NCI-H2171 (cell line): Measurements from ENCODE around the gene CACNG1.

Experiments
- DNase-seq: peaks from one replicate; lab custom pipeline; 2025; lab: John Stamatoyannopoulos, UW

CACNG1 gene

DNA sequence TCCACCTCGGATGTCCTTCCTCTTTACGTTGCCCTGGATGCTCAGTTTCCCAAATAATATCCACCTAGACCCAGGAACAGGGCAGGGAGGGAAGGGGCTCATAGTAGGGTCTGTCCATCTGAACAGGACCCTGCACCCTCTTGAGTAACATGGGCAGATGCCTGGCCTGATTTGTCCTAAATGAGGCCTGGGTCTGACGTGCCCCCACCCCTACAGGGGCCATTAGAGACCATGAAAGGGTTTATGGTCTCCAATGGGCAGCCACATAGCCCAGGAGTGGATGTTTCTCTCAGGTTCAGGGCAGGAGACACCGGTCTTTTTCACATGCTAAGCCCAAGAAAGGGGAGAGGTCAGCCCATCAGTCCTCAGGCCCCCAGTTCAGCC, 6.8 kb downstream of the CACNG1 start:
- DNase-seq: no peak

DNA sequence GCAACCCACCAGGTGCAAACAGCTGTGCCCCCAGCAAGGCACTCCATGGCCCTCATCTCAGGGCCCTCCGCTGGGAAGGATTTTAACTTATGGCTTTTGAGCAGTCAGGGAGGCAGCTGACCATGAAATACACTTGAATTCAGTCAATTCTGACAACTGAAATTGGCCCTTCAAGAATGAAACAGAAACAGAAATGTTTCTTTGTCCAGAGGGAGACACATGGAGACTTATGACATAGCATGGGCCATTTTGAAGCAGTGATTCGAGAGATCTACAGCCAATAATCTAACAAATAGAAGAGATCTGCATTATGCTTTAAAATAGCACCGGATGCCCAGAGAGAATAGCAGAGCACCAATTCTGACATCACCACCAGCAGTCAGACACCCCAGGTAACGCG, 7.5 kb downstream of the CACNG1 start:
- no peak for DNase-seq

- DNase-seq: no peak
Observed at GRCh38 chr17:67052720-67053437, 8.5 kb downstream of the CACNG1 start.

DNA sequence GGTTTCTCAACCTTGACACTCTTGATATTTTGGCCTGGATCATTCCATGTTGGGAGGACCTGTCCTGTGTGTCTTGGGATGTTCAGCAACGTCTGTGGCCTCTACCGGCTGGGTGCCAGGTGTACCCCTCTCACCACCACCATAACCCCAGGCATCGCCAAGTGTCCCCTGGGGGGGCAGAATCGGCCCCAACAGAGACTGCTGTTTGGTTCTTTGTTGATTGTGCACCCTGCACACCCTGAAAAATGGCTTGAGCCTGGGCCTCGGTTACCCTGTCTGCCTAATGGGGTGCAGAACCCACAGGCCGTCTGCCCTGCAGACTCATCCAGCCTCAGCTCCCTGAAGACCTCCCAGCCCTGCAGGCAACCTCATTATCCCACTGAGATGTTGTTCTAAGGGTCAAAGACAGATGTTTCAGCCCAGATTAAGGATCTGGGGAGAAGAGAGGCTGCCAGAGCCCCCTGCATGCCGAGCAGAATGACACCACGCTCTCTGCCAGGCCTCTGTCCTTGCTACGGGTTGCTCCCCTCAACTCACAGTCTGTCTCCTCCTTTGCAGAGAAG, 9.2 kb downstream of the CACNG1 start:
- DNase-seq: no peak

- DNase-seq: no peak
Observed at GRCh38 chr17:67054011-67054591, 9.7 kb downstream of the CACNG1 start.

GRCh38 chr17:67054608-67055007, 10.3 kb downstream of the CACNG1 start:
- DNase-seq: no peak

DNA sequence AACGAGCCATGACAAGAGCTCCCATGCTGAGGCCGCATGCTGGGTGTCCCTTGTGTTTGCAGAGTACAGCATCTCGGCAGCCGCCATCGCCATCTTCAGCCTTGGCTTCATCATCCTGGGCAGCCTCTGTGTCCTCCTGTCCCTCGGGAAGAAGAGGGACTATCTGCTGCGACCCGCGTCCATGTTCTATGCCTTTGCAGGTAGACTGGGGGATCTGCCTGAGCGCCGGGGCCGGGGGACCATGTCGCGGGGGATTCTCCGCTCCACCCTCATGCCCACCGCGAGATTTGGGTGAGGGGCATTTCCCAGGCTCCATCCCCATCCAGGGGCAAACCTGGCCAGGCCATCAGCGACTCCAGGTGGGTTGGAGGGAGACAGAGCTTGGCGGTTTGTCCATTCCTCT, 10.7 kb downstream of the CACNG1 start:
- no peak for DNase-seq

DNA sequence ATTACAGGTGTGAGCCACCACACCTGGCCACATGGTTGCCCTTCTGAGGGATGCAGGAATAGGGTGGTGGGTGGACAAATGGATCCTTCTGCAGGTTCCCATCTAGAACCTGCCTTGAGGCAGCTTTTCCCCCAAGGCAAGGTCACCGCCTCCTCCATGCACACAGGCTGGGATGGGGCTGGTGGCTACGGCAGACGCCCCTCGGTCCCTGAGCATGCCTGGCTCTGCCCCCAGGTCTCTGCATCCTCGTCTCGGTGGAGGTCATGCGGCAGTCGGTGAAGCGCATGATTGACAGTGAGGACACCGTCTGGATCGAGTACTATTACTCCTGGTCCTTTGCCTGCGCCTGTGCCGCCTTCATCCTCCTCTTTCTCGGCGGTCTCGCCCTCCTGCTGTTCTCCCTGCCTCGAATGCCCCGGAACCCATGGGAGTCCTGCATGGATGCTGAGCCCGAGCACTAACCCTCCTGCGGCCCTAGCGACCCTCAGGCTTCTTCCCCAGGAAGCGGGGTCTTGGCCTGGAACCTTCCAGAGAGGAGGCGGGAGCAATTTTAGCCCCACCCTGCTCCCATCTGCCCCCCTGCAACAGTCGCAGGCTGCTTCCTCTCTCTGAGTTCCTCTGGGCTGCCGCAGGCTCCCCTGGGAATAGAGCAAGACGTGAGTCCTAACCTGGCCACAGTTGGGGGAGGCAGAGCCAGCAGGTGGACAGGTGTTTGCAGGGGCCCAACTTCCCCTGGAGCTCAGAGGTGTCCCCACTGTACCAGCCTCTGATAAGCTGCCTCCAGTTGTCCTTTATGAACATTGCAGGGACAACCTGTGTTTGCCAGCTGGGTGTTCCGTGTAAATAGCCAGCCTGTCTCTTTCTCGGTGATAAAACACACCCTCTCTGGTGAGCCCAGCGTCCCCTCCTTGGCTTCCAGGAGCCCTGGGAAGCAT, 11.7 kb downstream of the CACNG1 start:
- DNase-seq: peak; percentile 39

DNA sequence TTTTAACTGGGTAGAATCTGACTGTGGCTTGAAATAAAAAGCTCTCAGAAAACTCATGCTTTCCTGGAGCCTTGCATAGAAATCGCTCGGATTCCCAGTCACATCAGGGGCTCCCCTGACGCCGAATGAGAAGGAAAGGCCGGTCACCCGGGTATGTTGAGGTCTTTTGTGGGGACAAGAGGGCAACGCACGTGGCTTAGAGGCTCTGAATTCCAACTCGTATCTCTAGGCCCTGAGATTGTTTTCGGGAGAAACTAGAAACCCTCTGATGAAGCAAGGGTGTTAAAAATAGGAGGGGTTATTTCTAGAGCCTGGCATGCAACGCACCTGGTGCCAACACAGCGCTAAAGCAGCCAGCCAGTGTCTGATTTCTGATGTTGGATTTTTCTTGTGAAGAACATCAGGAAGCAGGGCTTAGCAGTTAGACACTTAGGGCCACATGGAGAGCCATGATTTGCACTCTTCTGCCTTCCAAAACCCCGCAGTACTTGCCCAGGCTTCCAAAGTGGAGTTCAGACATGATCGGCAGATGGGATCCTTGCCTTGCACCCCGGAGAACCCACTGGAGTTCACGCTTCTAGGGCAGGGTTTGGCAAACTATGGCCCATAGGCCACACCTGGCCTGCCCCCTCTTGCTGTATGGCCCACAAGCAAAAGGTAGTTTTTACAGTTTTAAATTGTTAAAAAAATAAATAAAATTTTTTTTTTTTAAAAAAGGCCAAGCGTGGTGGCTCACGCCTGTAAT, 12.6 kb downstream of the CACNG1 start:
- DNase-seq: no peak

DNA sequence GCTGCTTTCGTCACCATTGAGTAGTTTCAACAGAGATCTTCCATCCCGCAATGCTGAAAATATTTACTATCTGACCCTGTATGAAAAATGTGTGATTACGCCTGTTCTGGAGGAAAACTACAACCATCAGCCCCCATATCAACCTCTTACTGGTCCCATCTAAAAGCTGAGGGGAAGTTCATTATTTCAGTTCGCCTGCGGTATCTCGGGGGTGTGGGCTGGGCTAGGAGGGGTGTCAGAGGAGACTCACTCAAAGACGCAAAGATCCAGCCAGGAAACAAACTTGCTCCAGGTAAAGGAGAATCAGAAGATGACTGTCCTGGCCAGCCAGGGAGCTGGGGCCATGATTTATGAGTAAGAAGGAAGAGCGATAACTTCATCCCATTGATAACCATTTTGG, 13.7 kb downstream of the CACNG1 start:
- no peak for DNase-seq

DNA sequence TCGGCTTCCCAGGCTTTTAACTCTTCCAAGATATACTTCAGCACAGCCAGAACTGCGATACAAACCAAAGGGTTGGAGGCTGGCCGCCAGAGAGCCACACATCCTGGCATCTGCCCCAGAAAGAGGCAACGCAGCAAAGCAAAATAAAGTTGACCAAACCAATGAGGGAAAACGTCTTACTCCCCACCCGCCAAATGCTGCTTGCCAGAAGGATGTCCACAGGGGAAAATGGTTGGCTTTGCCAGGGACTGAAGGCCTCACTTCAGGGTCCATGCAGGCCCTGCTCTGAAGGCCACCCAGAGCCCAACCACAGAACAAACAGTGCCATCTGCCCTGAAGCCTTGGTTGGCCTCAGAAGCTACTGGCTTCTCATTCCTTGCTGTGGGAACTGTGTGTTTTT, 15.0 kb downstream of the CACNG1 start:
- no peak for DNase-seq

GRCh38 chr17:67063141-67063540, 18.8 kb downstream of the CACNG1 start:
- DNase-seq: no peak

GRCh38 chr17:67066717-67067116, 22.4 kb downstream of the CACNG1 start:
- DNase-seq: no peak

DNA sequence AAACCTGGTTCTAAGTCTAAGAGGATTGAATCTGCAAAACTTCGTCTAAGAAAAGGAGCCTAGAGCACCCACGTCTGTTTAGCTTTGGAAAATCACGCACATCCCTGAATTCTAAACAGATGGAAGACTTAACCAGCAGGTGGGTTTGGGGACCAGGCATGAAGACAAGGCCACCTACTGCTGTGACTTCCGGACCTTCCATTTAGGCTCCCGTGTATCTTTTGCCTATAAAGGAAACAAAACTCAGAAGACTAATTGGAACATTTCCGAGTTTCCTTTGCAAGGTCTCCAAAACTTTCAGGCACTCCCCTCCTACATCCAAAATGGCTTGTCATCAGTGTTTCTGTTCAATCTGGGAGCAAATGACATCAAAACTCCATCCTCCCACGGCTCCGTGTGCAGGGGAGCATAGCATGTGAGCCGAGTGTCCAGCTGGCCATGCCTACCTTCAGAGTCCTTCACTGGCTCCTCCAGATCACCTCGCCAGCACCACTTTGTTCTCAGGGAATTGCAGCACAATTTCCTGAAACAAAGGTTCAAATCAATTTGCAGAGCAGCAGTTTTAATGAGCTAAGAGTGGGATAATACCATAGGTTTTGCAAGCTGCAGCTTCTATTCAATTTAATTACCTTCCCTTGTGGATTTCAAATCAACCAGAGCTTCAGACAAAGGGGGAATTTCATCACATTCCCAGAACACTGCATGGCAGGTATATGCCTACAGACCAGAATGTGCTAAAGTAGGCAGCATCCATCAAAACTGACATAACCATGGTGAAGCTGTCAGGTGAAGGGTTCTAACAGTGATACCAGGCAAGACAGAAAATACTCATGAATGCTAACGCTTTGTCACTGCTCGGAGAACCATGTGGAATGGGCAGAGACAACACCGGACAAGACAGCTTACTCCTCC, 23.5 kb downstream of the CACNG1 start:
- no peak for DNase-seq

DNA sequence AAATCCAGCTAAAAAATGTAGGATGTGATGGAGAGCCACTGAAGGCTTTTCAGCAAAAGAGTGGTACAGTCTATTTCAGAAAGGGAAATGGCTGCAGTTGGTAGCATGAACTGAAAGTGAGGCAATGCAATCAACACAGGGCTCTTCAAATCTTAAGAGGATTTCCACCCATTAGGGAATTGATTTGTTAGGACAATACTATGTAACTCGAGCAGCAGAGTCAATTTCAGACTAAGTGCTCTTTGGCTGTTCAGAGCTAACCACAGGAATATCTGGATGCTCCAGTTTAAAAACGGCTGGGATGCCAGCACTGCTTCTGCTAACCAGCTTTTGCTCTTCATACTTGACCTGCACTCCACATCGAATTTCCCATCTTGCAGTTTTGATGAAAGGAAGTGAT, 24.6 kb downstream of the CACNG1 start:
- DNase-seq: no peak

- no peak for DNase-seq
Observed at GRCh38 chr17:67069603-67070136, 25.3 kb downstream of the CACNG1 start.

GRCh38 chr17:67071595-67071994, 27.2 kb downstream of the CACNG1 start:
- DNase-seq: no peak

- no peak for DNase-seq
Observed at GRCh38 chr17:67072885-67073284, 28.5 kb downstream of the CACNG1 start.

DNA sequence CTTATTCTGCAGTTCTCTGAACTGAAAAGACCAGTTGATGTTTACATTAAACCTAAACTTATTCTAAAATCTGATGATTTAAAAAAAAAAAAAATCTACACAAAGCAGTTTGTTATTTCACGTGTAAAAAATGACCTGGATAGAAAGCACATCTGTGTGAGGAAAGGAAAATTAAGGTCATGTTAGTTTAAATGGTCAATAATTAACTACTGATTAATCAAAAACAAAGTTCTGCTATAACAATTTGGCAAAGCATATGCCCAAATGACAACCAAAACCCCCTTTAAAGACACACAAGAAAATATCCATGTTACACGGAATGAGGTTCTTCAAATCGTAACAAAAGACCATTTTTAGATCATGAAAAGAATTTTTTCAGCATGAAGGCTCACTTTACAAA, 30.4 kb downstream of the CACNG1 start:
- DNase-seq: no peak

DNA sequence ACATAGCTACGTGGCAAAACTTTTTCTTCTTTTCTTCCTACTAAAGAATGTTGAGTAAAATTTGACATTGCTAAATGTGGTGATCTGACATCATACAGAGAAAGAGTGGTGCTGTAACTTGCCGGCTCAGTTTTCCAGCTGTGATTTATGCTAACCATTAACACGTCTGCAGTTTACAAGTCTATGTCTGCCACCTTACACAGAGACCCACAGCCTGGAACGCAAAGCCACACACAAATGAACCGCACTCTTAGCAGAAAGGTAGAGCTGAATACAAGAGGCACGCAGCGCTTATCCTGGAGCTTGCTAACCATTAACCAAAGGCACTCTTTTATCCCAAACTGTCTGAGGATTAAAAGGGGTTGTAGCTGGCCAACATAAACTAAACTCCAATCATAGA, 31.9 kb downstream of the CACNG1 start:
- DNase-seq: no peak

DNA sequence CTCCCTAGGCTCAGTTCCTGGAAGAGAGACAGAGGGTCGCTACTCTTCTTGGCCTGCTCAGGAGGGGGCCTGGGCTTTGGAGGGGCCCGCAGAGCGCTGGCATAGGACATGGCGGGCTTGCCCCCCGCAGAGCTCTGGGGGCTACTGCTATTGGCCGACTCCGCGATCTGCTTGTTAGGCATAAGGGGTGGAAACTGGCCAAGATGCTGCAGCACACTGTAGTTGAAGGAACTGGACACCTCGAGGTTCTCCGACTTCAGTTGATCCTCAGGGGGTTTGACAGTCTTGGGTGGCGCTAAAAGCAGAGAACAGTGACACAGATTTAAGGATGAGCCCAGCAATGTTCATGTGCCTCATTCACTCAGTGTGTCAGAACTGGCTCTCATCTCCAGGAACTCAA, 33.9 kb downstream of the CACNG1 start:
- DNase-seq: no peak
